Activated CD4-positive, alpha-beta T cell treated with anti-CD3 and anti-CD28 coated beads, Interleukin-2, Interleukin-4, amounts not matched to agents 100 ng/mL and 50 ng/mL, durations not matched to agents 16 hours and 8 hours (primary cell): Measurements from ENCODE around the gene SOBP.
A peak's percentile ranks its signal among the peaks of the same experiment; 100 is the strongest.

Source experiments
- DNase-seq: peaks from one replicate; pipeline ENCODE4 v3.0.0-alpha.2; 2020; ENCODE audit warnings: low spot score

The SOBP gene

GRCh38 chr6:107638493-107638892 is 148.6 kb downstream of the SOBP start:
- no peak for DNase-seq

- no peak for DNase-seq
These were observed 149.6 kb downstream of the SOBP start for GRCh38 chr6:107639511-107639910.

GRCh38 chr6:107641071-107641470 is 151.2 kb downstream of the SOBP start:
- DNase-seq, result no peak

- no peak for DNase-seq
These were observed 151.6 kb downstream of the SOBP start for GRCh38 chr6:107641500-107641941.

- no peak for DNase-seq
These were observed 152.4 kb downstream of the SOBP start for GRCh38 chr6:107642095-107642860.

- DNase-seq, result no peak
These were observed 153.0 kb downstream of the SOBP start for GRCh38 chr6:107642861-107643328.

GRCh38 chr6:107644513-107644912 is 154.6 kb downstream of the SOBP start:
- no peak for DNase-seq

- DNase-seq, result no peak
These were observed 155.8 kb downstream of the SOBP start for GRCh38 chr6:107645740-107646139.

GRCh38 chr6:107646176-107646575 is 156.3 kb downstream of the SOBP start:
- no peak for DNase-seq

- no peak for DNase-seq
These were observed 157.0 kb downstream of the SOBP start for GRCh38 chr6:107646776-107647438.

GRCh38 chr6:107647439-107647948 is 157.6 kb downstream of the SOBP start:
- DNase-seq, result no peak

GRCh38 chr6:107648983-107649382 is 159.1 kb downstream of the SOBP start:
- DNase-seq, result no peak

- DNase-seq, result no peak
These were observed 162.7 kb downstream of the SOBP start for GRCh38 chr6:107652526-107653182.

GRCh38 chr6:107653183-107653580 is 163.3 kb downstream of the SOBP start:
- DNase-seq, result no peak

- DNase-seq, result no peak
These were observed 164.0 kb downstream of the SOBP start for GRCh38 chr6:107653861-107654394.

- DNase-seq, result no peak
These were observed 164.8 kb downstream of the SOBP start for GRCh38 chr6:107654764-107655163.

- DNase-seq, result no peak
These were observed 165.3 kb downstream of the SOBP start for GRCh38 chr6:107655245-107655644.

GRCh38 chr6:107655864-107656263 is 165.9 kb downstream of the SOBP start:
- DNase-seq, result no peak

GRCh38 chr6:107656401-107656800 is 166.5 kb downstream of the SOBP start:
- no peak for DNase-seq

- DNase-seq, result no peak
These were observed 167.0 kb downstream of the SOBP start for GRCh38 chr6:107656883-107657282.

GRCh38 chr6:107657373-107657754 is 167.4 kb downstream of the SOBP start:
- no peak for DNase-seq

- peak; percentile 81 for DNase-seq
These were observed 168.0 kb downstream of the SOBP start for GRCh38 chr6:107657755-107658461.
